Psoas muscle (tissue), 8 donors: Measurements from ENCODE around the gene VWA2. TPM values are rescaled to one million over a fixed set of nuclear protein-coding genes. Genes with fewer than 3 reads are reported as not detected.
A peak's percentile ranks its signal among the peaks of the same experiment; 100 is the strongest.

Experiments
- ATAC-seq, 4 donors: fragments of 200-7000 bp; cut with Tn5 transposase; one replicate each; pipeline ENCODE4 v1.9.1; 2020; ENCODE audit warnings: moderate library complexity in 3 of 4, mild to moderate bottlenecking in 2 of 4
- DNase-seq, 2 donors: peaks; one replicate each; pipeline ENCODE4 v3.0.0-alpha.2; 2020
- H3K27ac ChIP-seq: fragments of 200-600 bp; one replicate; pipeline ENCODE4 v1.8.0; 2022
- H3K27me3 ChIP-seq, 3 donors: fragments of 200-600 bp in 1 of 3; one replicate each; pipeline versions ENCODE4 v1.6.1 to v1.8.0; 2013 to 2022; ENCODE audit warnings: low read length in 2 of 3, mild to moderate bottlenecking in 2 of 3, moderate library complexity in 1 of 3; ENCODE audit not compliant: insufficient read depth in 3 of 3
- H3K36me3 ChIP-seq, 2 donors: fragments of 200-600 bp in 1 of 2; one replicate each; pipeline versions ENCODE4 v1.6.1 to v1.8.0; 2013 to 2022; ENCODE audit warnings: low read depth in 1 of 2, mild to moderate bottlenecking in 1 of 2, moderate library complexity in 1 of 2; ENCODE audit not compliant: insufficient read depth in 1 of 2
- H3K4me1 ChIP-seq: fragments of 200-600 bp; one replicate; pipeline ENCODE4 v1.8.0; 2022
- H3K4me3 ChIP-seq: fragments of 200-600 bp; one replicate; pipeline ENCODE4 v1.8.0; 2022; ENCODE audit warnings: mild to moderate bottlenecking
- H3K9me3 ChIP-seq: fragments of 200-600 bp; one replicate; pipeline ENCODE4 v1.8.0; 2022
- CTCF ChIP-seq: fragments of 200-600 bp; IDR thresholded peaks from one replicate; pipeline ENCODE4 v1.8.0; 2022; ENCODE audit warnings: antibody characterized with exemption
- WGBS, 3 donors: extraction: QIAGEN DNeasy Blood & Tissue Kit; methylation state at CpG; one replicate each; pipeline versions ENCODE4 v1.1.6 to v1.1.7; 2013; 5-methylcytosine and 5-hydroxymethylcytosine counted together
- intact Hi-C, 2 donors: fragments of 100-400 bp; cut with DNase I; formaldehyde crosslinking; loops; one replicate each; pipeline versions ENCODE4 v1.11.0 to v1.14.2; 2022
- polyA plus RNA-seq, 3 donors: library from polyadenylated mRNA; stranded (reverse); fragments of 200-250 nt; gene quantifications; one replicate each; pipeline ENCODE4 v1.2.3, GENCODE V29; 2013
- total RNA-seq, 4 donors: library from RNA; stranded (reverse); fragmentation: NEBNext Ultra II Directional in 2 of 4; extraction: Animal tissue kit (Norgen Biotek cat#: 25700) in 2 of 4; gene quantifications; one replicate each; pipeline versions ENCODE4 v1.2.1 to v1.2.4, GENCODE V29; 2021 to 2023
- donor health status: healthy with polysubstance abuse.
- donor health status: DM: no; HTN: no; CAD: no; lungs with moderate emphysema.
- donor health status: Bipolar disorder and iron deficiency.
- donor health status: healthy.
- donor health status: DM: yes; HTN: yes; CAD: no.
- donor health status: DM: no; HTN: no; CAD: no.
- donor health status: DM: no; HTN: no; CAD: no.
- donor health status: DM: yes; HTN: yes; CAD: no.

VWA2 gene
- total and polyA plus RNA-seq, 7 donors, result not detected

GRCh38 chr10:114308531-114309363 lies 69.7 kb downstream of the VWA2 start:
- peaks cover 4% of the 10 kb centered on the region for H3K4me1 ChIP-seq
- DNase-seq (no peak), ATAC-seq (peak in 1 of 4 donors; percentile 18)
- H3K36me3 ChIP-seq, result no peaks in the 10 kb centered on the region
- no peak overlapping the region for H3K27ac ChIP-seq
- H3K9me3 ChIP-seq, result no peaks in the 10 kb centered on the region
- no peak overlapping the region for H3K4me3 ChIP-seq
- no peak for TF ChIP-seq CTCF
- intact Hi-C loops, result loop anchor here (10.0 kb wide), 3 partner anchors 126 to 506 kb away; no protein-coding TSS in a partner anchor
- no peaks in the 10 kb centered on the region for H3K27me3 ChIP-seq
- 34 to 51% (median 41%) methylated on average over 9 of the region's 9 CpGs for WGBS, 3 donors

DNA sequence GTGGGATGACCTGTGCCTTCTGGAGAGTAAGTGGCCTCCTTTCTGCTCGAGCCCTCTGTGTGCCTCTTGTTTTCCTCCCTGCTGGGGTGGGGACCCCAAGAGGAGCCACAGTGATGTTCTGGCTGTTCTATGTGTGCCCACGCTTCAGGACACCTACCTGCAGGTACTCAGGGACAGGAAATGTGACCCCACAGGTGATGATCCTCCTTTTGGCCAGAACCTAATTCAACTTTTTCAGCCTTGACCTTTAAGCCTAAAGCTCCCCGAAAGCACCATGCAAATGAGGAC lies 70.3 kb downstream of the VWA2 start:
- DNase-seq, result no peak
- Histone ChIP-seq H3K9me3 (no peaks in the 10 kb centered on the region), H3K36me3 (no peaks in the 10 kb centered on the region), H3K27ac (no peak overlapping the region), H3K27me3 (no peaks in the 10 kb centered on the region), H3K4me1 (peaks cover 1% of the 10 kb centered on the region), H3K4me3 (no peak overlapping the region)
- intact Hi-C loops, result loop anchor here (10.0 kb wide), 3 partner anchors 125 to 505 kb away; no protein-coding TSS in a partner anchor
- ATAC-seq, result no peak
- 74 to 88% (median 81%) methylated on average over 3 of the region's 3 CpGs for WGBS, 3 donors
- no peak for TF ChIP-seq CTCF

GRCh38 chr10:114310346-114310745 lies 71.3 kb downstream of the VWA2 start:
- no peaks in the 10 kb centered on the region for H3K27me3 ChIP-seq
- no peak overlapping the region for H3K27ac ChIP-seq
- TF ChIP-seq CTCF, result no peak
- H3K9me3 ChIP-seq, result no peaks in the 10 kb centered on the region
- DNase-seq (no peak), ATAC-seq (no peak)
- 84 to 93% (median 86%) methylated on average over 8 to 10 of the region's 10 CpGs for WGBS, 3 donors
- H3K4me1 ChIP-seq, result no peaks in the 10 kb centered on the region
- intact Hi-C loops, result no loop called here
- no peak overlapping the region for H3K4me3 ChIP-seq
- no peaks in the 10 kb centered on the region for H3K36me3 ChIP-seq

DNA sequence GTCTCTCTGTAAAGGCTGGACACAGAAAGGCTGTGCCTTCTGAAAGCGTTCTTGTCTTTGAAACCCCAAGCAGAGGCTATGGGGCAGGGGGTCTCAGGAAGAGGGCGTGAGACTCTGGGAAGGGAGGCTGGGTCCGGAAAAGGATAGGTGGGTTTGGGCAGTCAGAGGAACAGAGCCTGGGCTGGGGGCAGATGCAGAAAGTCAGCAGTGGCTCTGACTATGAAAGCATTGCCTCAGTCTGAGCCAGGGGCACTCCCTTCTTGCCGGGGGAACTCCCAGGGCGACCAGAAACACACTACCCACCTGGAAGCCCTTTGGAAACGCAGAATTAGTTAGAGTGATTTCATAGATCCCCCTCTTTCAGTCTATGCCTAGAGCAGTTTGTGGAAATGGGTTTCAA lies 72.0 kb downstream of the VWA2 start:
- Histone ChIP-seq H3K4me3 (no peak overlapping the region), H3K36me3 (no peaks in the 10 kb centered on the region), H3K9me3 (no peaks in the 10 kb centered on the region), H3K27ac (no peak overlapping the region), H3K4me1 (no peaks in the 10 kb centered on the region), H3K27me3 (no peaks in the 10 kb centered on the region)
- TF ChIP-seq CTCF, result no peak
- WGBS, 3 donors, result 78 to 95% (median 80%) methylated on average over 6 of the region's 6 CpGs
- intact Hi-C loops, result no loop called here
- ATAC-seq, result no peak
- DNase-seq, result no peak
